Measurements from ENCODE around the gene CDV3.
"Not testable (repeated sequence)": the region's sequence is repeated elsewhere in the genome, so short reads cannot be mapped to it uniquely, and the experiment has no call there.

CDV3 gene

DNA sequence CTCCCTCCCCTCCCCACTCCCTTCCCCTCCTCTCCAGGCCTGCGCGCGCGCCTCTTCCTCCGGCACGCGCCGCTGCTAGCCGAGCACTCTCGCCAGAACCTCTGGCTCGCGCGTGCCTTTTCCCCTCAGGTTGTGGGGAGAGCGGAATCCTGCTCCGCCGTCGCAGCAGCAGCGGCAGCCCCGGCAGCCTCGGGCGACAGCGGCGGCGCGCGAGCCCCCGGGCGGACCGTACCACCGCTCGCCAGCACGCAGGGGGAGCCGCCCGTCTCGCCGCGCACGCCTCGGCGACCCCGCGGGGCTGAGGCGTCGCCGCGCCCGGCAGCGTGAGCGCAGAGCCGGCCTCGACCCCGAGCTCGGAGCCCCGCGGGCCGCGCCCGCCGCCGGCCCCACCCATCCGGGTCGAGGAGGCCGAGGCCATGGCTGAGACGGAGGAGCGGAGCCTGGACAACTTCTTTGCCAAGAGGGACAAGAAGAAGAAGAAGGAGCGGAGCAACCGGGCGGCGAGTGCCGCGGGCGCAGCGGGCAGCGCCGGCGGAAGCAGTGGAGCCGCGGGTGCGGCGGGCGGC is at the start of gene CDV3:
Gene CDV3 (plus strand): TSS at position 58 of the 566 bp plus-strand sequence. CDS start 359 bp downstream, at position 417.
- DNase-seq = no peak

DNA sequence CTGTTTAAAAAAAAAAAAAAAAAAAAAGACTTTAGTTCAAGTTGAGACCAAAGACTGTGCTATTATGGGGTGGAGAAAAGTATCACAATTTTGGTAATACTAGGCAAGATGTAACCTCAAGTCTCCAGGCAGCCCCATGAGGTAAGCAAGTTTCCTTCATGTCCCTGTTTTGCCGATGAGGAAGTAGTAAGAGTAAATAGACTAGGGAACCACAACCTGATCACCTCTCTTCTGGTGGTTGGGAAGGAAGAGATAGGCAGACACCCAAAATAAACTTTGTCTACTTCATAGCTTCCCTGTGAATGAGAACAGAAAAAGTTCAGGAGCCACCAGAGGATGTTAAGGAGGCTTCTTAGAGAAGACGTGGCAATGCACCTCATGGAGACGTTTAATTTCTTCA is 49.7 kb upstream of the CDV3 start:
- DNase-seq = not testable (repeated sequence)

- DNase-seq = no peak
Observed at GRCh38 chr3:133525435-133525834, 48.1 kb upstream of the CDV3 start.

GRCh38 chr3:133527081-133527715 is 46.3 kb upstream of the CDV3 start:
- no peak for DNase-seq

DNA sequence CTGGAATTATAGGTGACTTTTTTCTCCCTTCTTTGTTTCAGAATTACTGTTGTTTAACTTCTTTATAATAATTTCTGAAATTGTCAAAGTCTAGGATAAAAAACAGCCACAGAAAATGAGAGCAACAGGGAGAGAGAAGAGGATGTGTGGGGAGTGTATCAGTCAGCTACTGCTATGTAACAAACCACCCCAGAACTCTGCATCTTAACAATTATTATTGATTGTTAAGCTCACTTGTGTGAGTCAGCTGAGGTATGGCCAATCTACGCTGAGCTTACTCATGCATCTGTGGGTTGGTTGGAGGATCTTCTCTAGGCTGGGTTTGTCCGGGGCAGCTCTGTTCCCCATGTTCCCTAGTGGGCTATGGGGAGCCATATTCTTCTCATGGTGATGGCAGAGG is 43.7 kb upstream of the CDV3 start:
- no peak for DNase-seq

DNA sequence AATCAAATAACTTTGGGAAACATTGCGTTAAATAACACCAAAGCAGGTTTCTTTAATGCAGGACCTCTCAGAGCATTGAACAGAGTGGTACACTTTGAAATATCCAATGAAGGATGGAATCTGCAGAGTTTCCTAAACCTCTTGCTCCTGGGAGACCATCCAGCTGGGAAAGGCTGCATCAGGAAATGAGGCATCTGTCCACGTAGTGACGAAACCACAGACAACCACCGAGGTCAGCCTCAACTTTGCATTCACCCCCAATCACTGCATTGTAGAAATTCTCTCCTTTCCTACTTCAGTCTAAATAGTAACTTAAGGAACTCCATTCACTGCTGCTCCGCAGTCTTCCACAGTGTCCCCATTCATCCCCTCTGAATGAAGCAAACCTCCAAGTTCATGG is 41.5 kb upstream of the CDV3 start:
- no peak for DNase-seq

DNA sequence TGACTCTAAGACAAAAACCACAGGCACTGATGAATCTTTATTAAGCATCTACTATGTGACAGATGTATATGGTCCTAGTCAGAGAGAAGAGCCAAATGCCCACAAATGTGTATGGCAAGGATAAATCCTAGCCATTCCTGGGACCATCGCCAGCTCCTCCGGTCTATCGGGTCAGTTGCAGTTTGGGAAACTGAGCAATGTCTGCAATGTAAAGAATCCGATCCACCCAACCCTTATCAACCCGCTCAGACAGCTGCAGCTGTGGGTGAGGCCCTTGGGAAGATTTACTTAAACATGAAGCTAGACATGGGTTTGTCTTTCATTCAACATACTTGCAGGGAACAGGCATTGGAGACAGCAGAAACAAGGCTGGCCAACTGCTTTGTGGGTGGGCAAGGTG is 40.5 kb upstream of the CDV3 start:
- DNase-seq = no peak

- DNase-seq = no peak
Observed at GRCh38 chr3:133535971-133536881, 37.3 kb upstream of the CDV3 start.

DNA sequence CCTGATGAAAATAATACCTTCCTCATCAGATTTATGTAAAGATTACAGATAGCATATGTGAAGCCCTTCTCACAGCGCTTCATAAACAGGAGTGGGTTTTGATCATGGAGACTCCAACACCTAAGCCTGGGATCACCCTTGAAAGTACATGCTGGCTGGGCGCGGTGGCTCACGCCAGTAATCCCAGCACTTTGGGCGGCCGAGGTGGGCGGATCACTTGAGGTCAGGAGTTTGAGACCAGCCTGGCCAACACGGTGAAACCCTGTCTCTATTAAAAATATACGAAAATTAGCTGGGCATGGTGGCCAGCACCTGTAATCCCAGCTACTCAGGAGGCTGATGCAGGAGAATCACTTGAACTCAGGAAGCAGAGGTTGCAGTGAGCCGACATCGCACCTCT is 36.4 kb upstream of the CDV3 start:
- DNase-seq = not testable (repeated sequence)

DNA sequence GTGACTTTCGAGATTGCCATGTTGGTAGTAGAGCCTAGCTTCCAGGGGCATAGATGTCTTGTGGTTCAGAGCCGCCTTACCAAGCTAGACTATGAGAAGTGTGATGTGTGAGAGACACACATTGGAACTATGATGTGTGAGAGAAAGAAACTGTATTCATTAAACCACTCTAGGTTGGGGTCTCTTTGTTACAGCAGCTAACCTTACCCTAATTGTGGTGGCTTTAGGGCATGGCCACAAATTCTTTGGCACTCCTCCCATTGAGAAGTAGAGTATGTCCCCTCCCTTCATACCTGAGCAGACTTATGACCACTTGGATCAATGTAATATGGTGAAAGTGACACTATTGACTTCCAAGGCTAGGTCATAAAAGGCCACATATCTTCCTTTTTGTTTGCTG is 35.3 kb upstream of the CDV3 start:
- DNase-seq = no peak

DNA sequence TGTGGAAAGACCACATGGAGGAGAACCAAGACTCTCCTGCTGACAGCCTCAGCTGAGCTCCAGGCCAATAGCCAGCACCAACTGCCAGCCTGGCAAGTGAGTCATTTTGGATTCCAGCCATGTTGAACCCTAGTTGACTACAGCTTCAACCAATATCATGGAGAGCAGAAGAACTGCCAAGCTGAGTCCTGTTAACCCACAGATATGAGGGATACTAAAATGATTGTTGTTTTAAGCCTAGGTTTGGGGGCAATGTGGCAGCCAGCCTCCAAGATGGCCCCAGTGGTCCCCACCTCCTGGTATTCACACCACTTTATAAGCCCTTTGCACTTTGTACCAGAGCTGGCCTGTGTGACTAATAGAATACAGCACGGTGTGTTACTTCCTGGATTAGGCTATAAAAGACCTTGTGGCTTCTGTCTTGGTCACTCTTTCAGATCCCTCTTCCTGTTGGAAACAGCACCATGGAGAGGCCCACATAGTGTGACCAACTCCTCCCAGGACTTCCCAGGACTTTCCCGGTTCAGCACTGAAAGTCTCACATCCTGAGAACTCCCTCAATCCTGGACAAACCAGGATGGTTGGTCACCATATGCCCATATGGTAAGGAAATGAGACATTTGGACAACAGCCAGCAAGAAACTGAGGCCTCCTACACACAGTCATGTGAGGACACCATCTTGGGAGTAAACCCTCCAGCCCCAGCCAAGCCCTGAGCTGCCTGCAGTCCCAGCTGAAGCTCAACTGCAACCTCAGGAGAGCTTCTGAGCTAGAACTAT is 32.4 kb upstream of the CDV3 start:
- DNase-seq = no peak

DNA sequence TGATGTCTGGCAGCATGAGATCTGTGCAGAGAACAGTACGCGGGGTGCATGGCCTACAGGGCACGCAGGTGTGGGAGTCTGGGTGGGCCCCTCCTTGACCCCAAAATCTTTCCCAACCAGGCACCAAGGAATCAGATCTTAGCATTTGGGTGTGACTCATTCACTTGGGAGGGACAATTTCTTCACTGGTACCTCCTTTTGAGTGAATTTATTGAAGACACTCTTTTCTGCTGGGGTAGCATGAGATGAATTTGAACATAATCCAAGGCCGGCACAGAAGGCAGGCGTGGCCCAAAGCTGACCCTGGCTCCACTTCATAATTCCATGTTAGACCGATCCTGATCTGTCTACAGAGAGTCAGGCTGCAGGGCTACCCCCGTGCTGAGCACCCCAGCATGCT is 30.6 kb upstream of the CDV3 start:
- no peak for DNase-seq

GRCh38 chr3:133544983-133545382 is 28.5 kb upstream of the CDV3 start:
- DNase-seq = not testable (repeated sequence)

DNA sequence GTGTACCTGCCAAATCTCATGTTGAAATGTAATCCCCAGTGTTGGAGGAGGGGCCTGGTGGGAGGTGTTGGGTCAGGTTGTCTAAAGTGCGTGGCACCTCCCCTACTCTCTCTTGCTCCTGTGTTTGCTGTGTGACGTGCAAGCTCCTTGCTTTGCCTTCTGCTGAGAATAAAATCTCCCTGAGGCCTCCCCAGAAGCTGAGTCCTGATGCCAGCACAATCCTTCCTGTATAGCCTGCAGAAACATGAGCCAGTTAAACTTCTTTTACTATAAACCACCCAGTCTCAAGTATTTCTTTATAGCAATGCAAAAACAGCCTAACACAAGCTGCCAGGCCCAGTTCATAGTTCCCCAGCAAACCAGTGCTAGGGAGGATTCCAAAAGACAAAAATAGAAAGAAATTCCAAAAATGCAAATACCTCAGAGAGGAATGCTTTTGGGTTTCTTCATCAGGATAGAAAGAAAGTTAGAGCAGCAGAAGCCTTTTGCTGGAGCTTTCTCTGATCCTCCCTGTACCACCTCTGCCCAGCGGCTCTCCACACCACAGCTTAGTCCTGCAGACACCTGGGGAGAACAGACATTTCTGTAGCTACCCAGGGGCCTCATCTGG is 25.9 kb upstream of the CDV3 start:
- DNase-seq = peak; percentile 41

GRCh38 chr3:133548090-133548489 is 25.4 kb upstream of the CDV3 start:
- DNase-seq = no peak

DNA sequence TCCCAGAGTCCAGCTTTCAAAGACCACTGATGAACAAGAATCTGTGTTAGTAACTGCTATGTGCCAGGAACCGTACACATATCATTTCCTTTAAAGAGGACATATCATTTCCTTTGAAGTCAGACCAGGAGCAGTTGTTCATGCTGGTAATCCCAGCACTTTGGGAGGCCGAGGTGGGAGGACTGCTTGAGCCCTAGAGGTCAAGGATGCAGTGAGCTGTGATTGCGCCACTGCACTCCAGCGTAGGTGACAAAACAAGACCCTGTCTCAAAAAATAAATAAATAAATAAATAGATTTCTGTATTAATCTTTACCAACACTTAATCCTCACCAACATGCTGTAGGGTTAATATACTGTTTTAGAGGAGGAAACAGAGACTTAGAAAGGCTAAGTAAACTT is 23.9 kb upstream of the CDV3 start:
- DNase-seq = no peak

GRCh38 chr3:133551589-133551988 is 21.9 kb upstream of the CDV3 start:
- DNase-seq = not testable (repeated sequence)

GRCh38 chr3:133561679-133562078 is 11.8 kb upstream of the CDV3 start:
- DNase-seq = no peak

DNA sequence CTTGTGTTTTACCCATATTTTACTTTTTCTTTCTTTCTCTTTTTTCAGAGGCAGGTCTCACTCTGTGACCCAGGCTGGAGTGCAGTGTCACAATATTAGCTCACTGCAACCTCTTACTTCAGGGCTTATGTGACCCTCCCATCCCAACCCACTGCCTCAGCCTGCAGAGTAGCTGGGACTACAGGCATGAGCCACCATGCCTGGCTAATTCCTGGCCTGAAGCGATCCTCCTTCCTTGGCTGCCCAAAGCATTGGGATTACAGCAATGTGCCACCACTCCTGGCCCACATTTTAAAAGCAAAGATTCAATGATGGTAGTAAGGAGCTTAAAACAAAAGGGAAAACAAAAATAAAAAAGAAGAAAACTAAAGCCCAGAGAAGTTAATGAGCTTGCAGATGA is 11.1 kb upstream of the CDV3 start:
- DNase-seq = no peak

DNA sequence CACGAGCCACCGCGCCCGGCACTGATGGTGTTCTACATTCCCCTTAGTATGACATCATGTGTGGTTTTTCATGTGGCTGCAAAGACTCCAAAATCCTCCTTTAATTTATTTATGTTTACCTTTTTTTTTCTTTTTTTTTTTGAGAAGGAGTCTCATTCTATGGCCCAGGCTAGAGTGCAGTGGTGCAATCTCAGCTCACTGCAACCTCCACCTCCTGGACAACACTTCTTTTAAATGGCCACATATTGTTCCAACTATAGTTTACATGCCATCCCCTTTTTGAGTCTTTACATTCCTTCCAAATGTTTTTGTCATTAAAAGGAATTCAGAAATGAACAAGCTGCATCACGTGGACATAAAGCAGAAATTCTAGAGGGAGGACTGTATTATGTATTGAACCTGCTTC is 10.3 kb upstream of the CDV3 start:
- DNase-seq = no peak

GRCh38 chr3:133563816-133564215 is 9.7 kb upstream of the CDV3 start:
- no peak for DNase-seq

DNA sequence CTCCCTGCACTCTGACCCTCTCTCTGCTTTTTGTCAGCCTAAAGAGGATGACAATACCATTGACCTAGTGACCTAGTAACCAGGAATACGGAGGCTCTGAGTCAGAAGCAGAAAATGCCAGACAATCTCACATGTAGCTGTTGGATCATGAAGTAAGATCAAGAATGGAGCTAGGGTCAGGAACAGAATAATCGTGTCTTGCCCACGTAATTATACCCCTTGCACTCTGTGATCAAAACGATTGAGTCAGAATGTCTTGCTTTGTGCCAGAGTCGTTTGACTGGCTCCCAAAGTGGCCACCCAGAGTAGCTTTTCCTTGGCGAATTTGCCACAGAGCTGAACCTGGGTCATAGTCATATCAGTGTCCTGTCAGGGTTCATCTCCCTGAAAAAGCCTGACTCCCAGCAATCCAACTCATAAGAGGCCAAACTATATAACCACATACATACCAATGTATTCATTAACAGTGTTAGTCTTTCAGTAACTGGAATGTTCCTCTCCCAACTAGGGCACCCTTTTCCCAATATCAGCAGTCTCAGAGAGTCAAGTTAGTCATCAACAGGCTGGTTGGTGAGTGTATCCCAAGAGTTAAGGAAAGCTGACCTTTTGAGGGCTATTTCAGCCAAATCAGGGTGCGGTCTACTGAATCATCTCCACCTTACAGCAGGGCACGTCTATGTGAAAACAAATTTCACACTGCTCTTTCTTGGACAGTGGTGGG is 5.0 kb upstream of the CDV3 start:
- DNase-seq = no peak
